Measurements from ENCODE around the gene CDH4.

The CDH4 gene

GRCh38 chr20:61963885-61964674 lies 712.0 kb downstream of the CDH4 start:
- H3K36me3 ChIP-seq (ENCODE audit: control insufficient read depth in 5 of 5, insufficient read depth in 5 of 5, low read length in 5 of 5) = no peaks in the 10 kb centered on the region
- H3K27me3 ChIP-seq (ENCODE audit: control insufficient read depth in 5 of 5, insufficient read depth in 4 of 5, low read length in 5 of 5) = peaks cover 7 to 29% (median 17%) of the 10 kb centered on the region in 5 donors
- H3K9ac ChIP-seq (ENCODE audit: low read length in 5 of 5) = no peak overlapping the region
- H3K27ac ChIP-seq (ENCODE audit: low read depth, low read length) = no peak overlapping the region
- no peaks in the 10 kb centered on the region for H3K9me3 ChIP-seq (ENCODE audit: control insufficient read depth in 5 of 5, low read length in 5 of 5)
- H3K4me1 ChIP-seq (ENCODE audit: control insufficient read depth in 5 of 5, insufficient read depth in 5 of 5, low read length in 5 of 5) = no peaks in the 10 kb centered on the region
- no peak overlapping the region for H3K4me3 ChIP-seq (ENCODE audit: low read depth in 1 of 5, low read length in 5 of 5)

GRCh38 chr20:61964675-61965605 lies 712.9 kb downstream of the CDH4 start:
- Histone ChIP-seq H3K27me3 (ENCODE audit: control insufficient read depth in 5 of 5, insufficient read depth in 4 of 5, low read length in 5 of 5) (peaks cover 7 to 29% (median 17%) of the 10 kb centered on the region in 5 donors), H3K9me3 (ENCODE audit: control insufficient read depth in 5 of 5, low read length in 5 of 5) (no peaks in the 10 kb centered on the region), H3K4me1 (ENCODE audit: control insufficient read depth in 5 of 5, insufficient read depth in 5 of 5, low read length in 5 of 5) (no peaks in the 10 kb centered on the region), H3K9ac (ENCODE audit: low read length in 5 of 5) (no peak overlapping the region), H3K36me3 (ENCODE audit: control insufficient read depth in 5 of 5, insufficient read depth in 5 of 5, low read length in 5 of 5) (no peaks in the 10 kb centered on the region), H3K27ac (ENCODE audit: low read depth, low read length) (no peak overlapping the region), H3K4me3 (ENCODE audit: low read depth in 1 of 5, low read length in 5 of 5) (no peak overlapping the region)

GRCh38 chr20:61965606-61966491 lies 713.8 kb downstream of the CDH4 start:
- Histone ChIP-seq H3K9me3 (ENCODE audit: control insufficient read depth in 5 of 5, low read length in 5 of 5) (no peaks in the 10 kb centered on the region), H3K27me3 (ENCODE audit: control insufficient read depth in 5 of 5, insufficient read depth in 4 of 5, low read length in 5 of 5) (peaks cover 7 to 29% (median 17%) of the 10 kb centered on the region in 5 donors), H3K4me3 (ENCODE audit: low read depth in 1 of 5, low read length in 5 of 5) (no peak overlapping the region), H3K9ac (ENCODE audit: low read length in 5 of 5) (no peak overlapping the region), H3K27ac (ENCODE audit: low read depth, low read length) (no peak overlapping the region), H3K36me3 (ENCODE audit: control insufficient read depth in 5 of 5, insufficient read depth in 5 of 5, low read length in 5 of 5) (peaks cover 0 to 3% (median 0%) of the 10 kb centered on the region in 5 donors), H3K4me1 (ENCODE audit: control insufficient read depth in 5 of 5, insufficient read depth in 5 of 5, low read length in 5 of 5) (no peaks in the 10 kb centered on the region)

- peaks cover 7 to 29% (median 17%) of the 10 kb centered on the region in 5 donors for H3K27me3 ChIP-seq (ENCODE audit: control insufficient read depth in 5 of 5, insufficient read depth in 4 of 5, low read length in 5 of 5)
- peaks cover 0 to 5% (median 0%) of the 10 kb centered on the region in 5 donors for H3K36me3 ChIP-seq (ENCODE audit: control insufficient read depth in 5 of 5, insufficient read depth in 5 of 5, low read length in 5 of 5)
These were observed 714.6 kb downstream of the CDH4 start for GRCh38 chr20:61966492-61967244.

GRCh38 chr20:61967300-61967699 lies 715.2 kb downstream of the CDH4 start:
- Histone ChIP-seq H3K4me1 (ENCODE audit: control insufficient read depth in 5 of 5, insufficient read depth in 5 of 5, low read length in 5 of 5) (no peaks in the 10 kb centered on the region), H3K9me3 (ENCODE audit: control insufficient read depth in 5 of 5, low read length in 5 of 5) (no peaks in the 10 kb centered on the region), H3K9ac (ENCODE audit: low read length in 5 of 5) (no peak overlapping the region), H3K36me3 (ENCODE audit: control insufficient read depth in 5 of 5, insufficient read depth in 5 of 5, low read length in 5 of 5) (peaks cover 0 to 8% (median 1%) of the 10 kb centered on the region in 5 donors), H3K27me3 (ENCODE audit: control insufficient read depth in 5 of 5, insufficient read depth in 4 of 5, low read length in 5 of 5) (peaks cover 7 to 24% (median 17%) of the 10 kb centered on the region in 5 donors), H3K27ac (ENCODE audit: low read depth, low read length) (no peak overlapping the region), H3K4me3 (ENCODE audit: low read depth in 1 of 5, low read length in 5 of 5) (no peak overlapping the region)

More at GRCh38 chr20:61966492-61967244, 714.6 kb downstream of the CDH4 start:
- Histone ChIP-seq H3K27ac (ENCODE audit: low read depth, low read length) (no peak overlapping the region), H3K9me3 (ENCODE audit: control insufficient read depth in 5 of 5, low read length in 5 of 5) (no peaks in the 10 kb centered on the region), H3K9ac (ENCODE audit: low read length in 5 of 5) (no peak overlapping the region), H3K4me1 (ENCODE audit: control insufficient read depth in 5 of 5, insufficient read depth in 5 of 5, low read length in 5 of 5) (no peaks in the 10 kb centered on the region), H3K4me3 (ENCODE audit: low read depth in 1 of 5, low read length in 5 of 5) (no peak overlapping the region)

GRCh38 chr20:61968036-61968810 lies 716.2 kb downstream of the CDH4 start:
- Histone ChIP-seq H3K36me3 (ENCODE audit: control insufficient read depth in 5 of 5, insufficient read depth in 5 of 5, low read length in 5 of 5) (peaks cover 0 to 17% (median 11%) of the 10 kb centered on the region in 5 donors), H3K27me3 (ENCODE audit: control insufficient read depth in 5 of 5, insufficient read depth in 4 of 5, low read length in 5 of 5) (peaks cover 7 to 22% (median 17%) of the 10 kb centered on the region in 5 donors), H3K4me1 (ENCODE audit: control insufficient read depth in 5 of 5, insufficient read depth in 5 of 5, low read length in 5 of 5) (no peaks in the 10 kb centered on the region), H3K9me3 (ENCODE audit: control insufficient read depth in 5 of 5, low read length in 5 of 5) (no peaks in the 10 kb centered on the region), H3K4me3 (ENCODE audit: low read depth in 1 of 5, low read length in 5 of 5) (no peak overlapping the region), H3K27ac (ENCODE audit: low read depth, low read length) (no peak overlapping the region), H3K9ac (ENCODE audit: low read length in 5 of 5) (no peak overlapping the region)

GRCh38 chr20:61968932-61969331 lies 716.9 kb downstream of the CDH4 start:
- peaks cover 0 to 23% (median 18%) of the 10 kb centered on the region in 5 donors for H3K36me3 ChIP-seq (ENCODE audit: control insufficient read depth in 5 of 5, insufficient read depth in 5 of 5, low read length in 5 of 5)
- no peaks in the 10 kb centered on the region for H3K9me3 ChIP-seq (ENCODE audit: control insufficient read depth in 5 of 5, low read length in 5 of 5)
- H3K4me1 ChIP-seq (ENCODE audit: control insufficient read depth in 5 of 5, insufficient read depth in 5 of 5, low read length in 5 of 5) = no peaks in the 10 kb centered on the region
- no peak overlapping the region for H3K9ac ChIP-seq (ENCODE audit: low read length in 5 of 5)
- H3K27ac ChIP-seq (ENCODE audit: low read depth, low read length) = no peak overlapping the region
- H3K27me3 ChIP-seq (ENCODE audit: control insufficient read depth in 5 of 5, insufficient read depth in 4 of 5, low read length in 5 of 5) = peaks cover 7 to 22% (median 17%) of the 10 kb centered on the region in 5 donors
- H3K4me3 ChIP-seq (ENCODE audit: low read depth in 1 of 5, low read length in 5 of 5) = no peak overlapping the region

- Histone ChIP-seq H3K27me3 (ENCODE audit: control insufficient read depth in 5 of 5, insufficient read depth in 4 of 5, low read length in 5 of 5) (peaks cover 4 to 20% (median 15%) of the 10 kb centered on the region in 5 donors), H3K4me1 (ENCODE audit: control insufficient read depth in 5 of 5, insufficient read depth in 5 of 5, low read length in 5 of 5) (no peaks in the 10 kb centered on the region)
These were observed 717.7 kb downstream of the CDH4 start for GRCh38 chr20:61969806-61970205.

More at GRCh38 chr20:61969806-61970205, 717.7 kb downstream of the CDH4 start:
- Histone ChIP-seq H3K9me3 (ENCODE audit: control insufficient read depth in 5 of 5, low read length in 5 of 5) (no peaks in the 10 kb centered on the region), H3K36me3 (ENCODE audit: control insufficient read depth in 5 of 5, insufficient read depth in 5 of 5, low read length in 5 of 5) (peaks cover under 1 to 29% (median 24%) of the 10 kb centered on the region in 5 donors), H3K9ac (ENCODE audit: low read length in 5 of 5) (no peak overlapping the region), H3K27ac (ENCODE audit: low read depth, low read length) (no peak overlapping the region), H3K4me3 (ENCODE audit: low read depth in 1 of 5, low read length in 5 of 5) (no peak overlapping the region)

Measured in subcutaneous abdominal adipose tissue (tissue), 5 donors.